ENCODE results near the gene RAET1G.
"Not testable (repeated sequence)": the region's sequence is repeated elsewhere in the genome, so short reads cannot be mapped to it uniquely, and the experiment has no call there.

RAET1G gene

GRCh38 chr6:149962461-149963211, 39.7 kb upstream of the RAET1G start:
- no peak overlapping the region for H3K4me2 ChIP-seq (ENCODE audit: low read length)
- no peaks in the 10 kb centered on the region for H3K79me2 ChIP-seq (ENCODE audit: low read length)
- H3K27ac ChIP-seq (ENCODE audit: low read length): no peak overlapping the region
- no peak overlapping the region for H3K9ac ChIP-seq (ENCODE audit: low read length)
- no peaks in the 10 kb centered on the region for H3K36me3 ChIP-seq (replicated peaks; ENCODE audit: low read depth, low read length)
- no peaks in the 10 kb centered on the region for H4K20me1 ChIP-seq (ENCODE audit: insufficient read depth, low read length)
- H3K9me3 ChIP-seq (ENCODE audit: insufficient read depth, low read length): no peaks in the 10 kb centered on the region
- H3K4me3 ChIP-seq (ENCODE audit: low read length): no peak overlapping the region
- H2AFZ ChIP-seq (ENCODE audit: low read depth, low read length): no peak overlapping the region
- peaks cover 15% of the 10 kb centered on the region; the same call in 1 of the 2 replicates for H3K27me3 ChIP-seq (ENCODE audit: low read depth, low read length)
- no peaks in the 10 kb centered on the region for H3K4me1 ChIP-seq (ENCODE audit: low read length)
- TF ChIP-seq EZH2phosphoT487 (IDR thresholded peaks at IDR 0.05; ENCODE audit: low read depth) (no peak), CTCF (IDR thresholded peaks at IDR 0.05; ENCODE audit: low read depth, low read length) (no peak)

- Histone ChIP-seq H3K36me3 (replicated peaks; ENCODE audit: low read depth, low read length) (no peaks in the 10 kb centered on the region), H4K20me1 (ENCODE audit: insufficient read depth, low read length) (no peaks in the 10 kb centered on the region), H3K4me3 (ENCODE audit: low read length) (no peak overlapping the region), H3K4me1 (ENCODE audit: low read length) (no peaks in the 10 kb centered on the region), H3K9me3 (ENCODE audit: insufficient read depth, low read length) (no peaks in the 10 kb centered on the region), H3K4me2 (ENCODE audit: low read length) (no peak overlapping the region), H3K79me2 (ENCODE audit: low read length) (no peaks in the 10 kb centered on the region), H3K9ac (ENCODE audit: low read length) (no peak overlapping the region), H2AFZ (ENCODE audit: low read depth, low read length) (no peak overlapping the region), H3K27ac (ENCODE audit: low read length) (no peak overlapping the region), H3K27me3 (ENCODE audit: low read depth, low read length) (peaks cover 15% of the 10 kb centered on the region; the same call in 1 of the 2 replicates)
- TF ChIP-seq CTCF (IDR thresholded peaks at IDR 0.05; ENCODE audit: low read depth, low read length): peak; percentile 29
- TF ChIP-seq EZH2phosphoT487 (IDR thresholded peaks at IDR 0.05; ENCODE audit: low read depth): no peak
These were observed 39.0 kb upstream of the RAET1G start for GRCh38 chr6:149961728-149962425.

GRCh38 chr6:149960488-149960887, 37.6 kb upstream of the RAET1G start:
- Histone ChIP-seq H3K79me2 (ENCODE audit: low read length) (no peaks in the 10 kb centered on the region), H2AFZ (ENCODE audit: low read depth, low read length) (no peak overlapping the region), H4K20me1 (ENCODE audit: insufficient read depth, low read length) (no peaks in the 10 kb centered on the region), H3K27me3 (ENCODE audit: low read depth, low read length) (peaks cover 24% of the 10 kb centered on the region), H3K36me3 (replicated peaks; ENCODE audit: low read depth, low read length) (no peaks in the 10 kb centered on the region), H3K9ac (ENCODE audit: low read length) (no peak overlapping the region), H3K4me2 (ENCODE audit: low read length) (no peak overlapping the region), H3K27ac (ENCODE audit: low read length) (no peak overlapping the region), H3K9me3 (ENCODE audit: insufficient read depth, low read length) (no peaks in the 10 kb centered on the region), H3K4me3 (ENCODE audit: low read length) (no peak overlapping the region), H3K4me1 (ENCODE audit: low read length) (no peaks in the 10 kb centered on the region)
- no peak for TF ChIP-seq CTCF (IDR thresholded peaks at IDR 0.05; ENCODE audit: low read depth, low read length)
- no peak for TF ChIP-seq EZH2phosphoT487 (IDR thresholded peaks at IDR 0.05; ENCODE audit: low read depth)

- not testable (repeated sequence) for H3K4me3 ChIP-seq (ENCODE audit: low read length); H3K79me2 ChIP-seq (ENCODE audit: low read length); H3K9me3 ChIP-seq (ENCODE audit: insufficient read depth, low read length); H3K9ac ChIP-seq (ENCODE audit: low read length); H3K4me2 ChIP-seq (ENCODE audit: low read length); H4K20me1 ChIP-seq (ENCODE audit: insufficient read depth, low read length); H3K4me1 ChIP-seq (ENCODE audit: low read length); H3K36me3 ChIP-seq (replicated peaks; ENCODE audit: low read depth, low read length); H2AFZ ChIP-seq (ENCODE audit: low read depth, low read length); H3K27ac ChIP-seq (ENCODE audit: low read length)
- peaks cover 24% of the 10 kb centered on the region for H3K27me3 ChIP-seq (ENCODE audit: low read depth, low read length)
These were observed 36.9 kb upstream of the RAET1G start for GRCh38 chr6:149959806-149960205.

- H3K79me2 ChIP-seq (ENCODE audit: low read length); H4K20me1 ChIP-seq (ENCODE audit: insufficient read depth, low read length); H3K4me3 ChIP-seq (ENCODE audit: low read length); H3K9ac ChIP-seq (ENCODE audit: low read length); H3K27ac ChIP-seq (ENCODE audit: low read length); H3K36me3 ChIP-seq (replicated peaks; ENCODE audit: low read depth, low read length); H3K4me2 ChIP-seq (ENCODE audit: low read length); H3K4me1 ChIP-seq (ENCODE audit: low read length); H2AFZ ChIP-seq (ENCODE audit: low read depth, low read length); H3K9me3 ChIP-seq (ENCODE audit: insufficient read depth, low read length): not testable (repeated sequence)
- H3K27me3 ChIP-seq (ENCODE audit: low read depth, low read length): peaks cover 24% of the 10 kb centered on the region
These were observed 35.2 kb upstream of the RAET1G start for GRCh38 chr6:149958124-149958523.

- not testable (repeated sequence) for H3K4me1 ChIP-seq (ENCODE audit: low read length); H3K9me3 ChIP-seq (ENCODE audit: insufficient read depth, low read length); H2AFZ ChIP-seq (ENCODE audit: low read depth, low read length); H4K20me1 ChIP-seq (ENCODE audit: insufficient read depth, low read length); H3K4me2 ChIP-seq (ENCODE audit: low read length); H3K4me3 ChIP-seq (ENCODE audit: low read length); H3K79me2 ChIP-seq (ENCODE audit: low read length); H3K27ac ChIP-seq (ENCODE audit: low read length); H3K36me3 ChIP-seq (replicated peaks; ENCODE audit: low read depth, low read length); H3K9ac ChIP-seq (ENCODE audit: low read length)
- H3K27me3 ChIP-seq (ENCODE audit: low read depth, low read length): peaks cover 46% of the 10 kb centered on the region
These were observed 32.9 kb upstream of the RAET1G start for GRCh38 chr6:149955654-149956317.

Data from OCI-LY3 (cell line).